ENCODE results near the gene GALK1. TPM values are rescaled to one million over a fixed set of nuclear protein-coding genes. Genes with fewer than 3 reads are reported as not detected.
"Not testable (repeated sequence)": the region's sequence is repeated elsewhere in the genome, so short reads cannot be mapped to it uniquely, and the experiment has no call there.

GALK1 gene
- 47.6 TPM for polyA plus RNA-seq (2012; ENCODE audit: insufficient read depth, insufficient read length)

GRCh38 chr17:75764711-75765421, at the start of gene GALK1:
Gene GALK1 (minus strand): TSS chr17:75765192. CDS start chr17:75765136, 56 bp downstream.
- H3K4me3 ChIP-seq (ENCODE audit: low read length): peak within 1 kb of the TSS; percentile 64
- DNase-seq (ENCODE audit: low read depth, low spot score): no peak

- no peak for DNase-seq (ENCODE audit: low read depth, low spot score)
- H3K4me3 ChIP-seq (ENCODE audit: low read length): no peak overlapping the region
Measured at GRCh38 chr17:75814021-75814395, 49.0 kb upstream of the GALK1 start.

- no peak overlapping the region for H3K4me3 ChIP-seq (ENCODE audit: low read length)
- DNase-seq (ENCODE audit: low read depth, low spot score): no peak
Measured at GRCh38 chr17:75813081-75814020, 48.4 kb upstream of the GALK1 start.

- no peak for DNase-seq (ENCODE audit: low read depth, low spot score)
- H3K4me3 ChIP-seq (ENCODE audit: low read length): no peak overlapping the region
Measured at GRCh38 chr17:75812096-75813013, 47.4 kb upstream of the GALK1 start.

- no peak for DNase-seq (ENCODE audit: low read depth, low spot score)
- no peak overlapping the region for H3K4me3 ChIP-seq (ENCODE audit: low read length)
Measured at GRCh38 chr17:75811174-75811573, 46.2 kb upstream of the GALK1 start.

DNA sequence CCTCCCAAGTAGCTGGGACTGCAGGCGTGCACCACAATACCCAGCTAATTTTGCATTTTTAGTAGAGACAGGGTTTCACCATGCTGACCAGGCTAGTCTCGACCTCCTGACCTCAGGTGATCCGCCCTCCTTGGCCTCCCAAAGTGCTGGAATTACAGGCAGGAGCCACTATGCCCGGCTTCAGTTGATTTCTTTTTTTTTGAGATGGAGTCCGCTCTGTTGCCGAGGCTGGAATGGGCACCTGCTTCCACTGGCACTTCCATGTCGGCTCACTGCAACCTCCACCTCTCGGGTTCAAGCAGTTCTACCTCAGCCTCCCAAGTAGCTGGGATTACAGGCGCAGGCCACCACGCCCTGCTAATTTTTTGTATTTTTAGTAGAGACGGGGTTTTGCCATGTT, 45.8 kb upstream of the GALK1 start:
- not testable (repeated sequence) for H3K4me3 ChIP-seq (ENCODE audit: low read length); DNase-seq (ENCODE audit: low read depth, low spot score)

- no peak overlapping the region for H3K4me3 ChIP-seq (ENCODE audit: low read length)
- no peak for DNase-seq (ENCODE audit: low read depth, low spot score)
Measured at GRCh38 chr17:75810216-75810615, 45.2 kb upstream of the GALK1 start.

DNA sequence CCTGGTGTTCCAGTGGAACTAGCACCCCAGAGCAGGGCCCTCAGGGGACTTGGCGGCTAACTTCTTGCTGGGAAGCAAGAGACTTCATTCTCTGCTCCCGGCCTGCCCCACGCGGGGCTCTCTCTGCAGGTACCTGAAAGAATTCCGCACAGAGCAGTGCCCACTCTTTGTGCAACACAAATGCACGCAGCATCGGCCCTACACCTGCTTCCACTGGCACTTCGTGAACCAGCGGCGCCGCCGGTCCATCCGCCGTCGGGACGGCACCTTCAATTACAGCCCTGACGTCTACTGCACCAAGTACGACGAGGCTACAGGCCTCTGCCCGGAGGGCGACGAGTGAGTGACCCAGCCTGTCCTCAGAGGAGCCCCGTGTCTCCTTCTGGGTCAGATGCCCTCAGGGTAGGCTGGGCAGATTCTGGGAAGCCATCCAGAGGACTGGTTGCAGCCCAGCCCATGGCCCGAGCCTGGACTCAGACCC, 44.7 kb upstream of the GALK1 start:
- no peak for DNase-seq (ENCODE audit: low read depth, low spot score)
- H3K4me3 ChIP-seq (ENCODE audit: low read length): no peak overlapping the region

DNA sequence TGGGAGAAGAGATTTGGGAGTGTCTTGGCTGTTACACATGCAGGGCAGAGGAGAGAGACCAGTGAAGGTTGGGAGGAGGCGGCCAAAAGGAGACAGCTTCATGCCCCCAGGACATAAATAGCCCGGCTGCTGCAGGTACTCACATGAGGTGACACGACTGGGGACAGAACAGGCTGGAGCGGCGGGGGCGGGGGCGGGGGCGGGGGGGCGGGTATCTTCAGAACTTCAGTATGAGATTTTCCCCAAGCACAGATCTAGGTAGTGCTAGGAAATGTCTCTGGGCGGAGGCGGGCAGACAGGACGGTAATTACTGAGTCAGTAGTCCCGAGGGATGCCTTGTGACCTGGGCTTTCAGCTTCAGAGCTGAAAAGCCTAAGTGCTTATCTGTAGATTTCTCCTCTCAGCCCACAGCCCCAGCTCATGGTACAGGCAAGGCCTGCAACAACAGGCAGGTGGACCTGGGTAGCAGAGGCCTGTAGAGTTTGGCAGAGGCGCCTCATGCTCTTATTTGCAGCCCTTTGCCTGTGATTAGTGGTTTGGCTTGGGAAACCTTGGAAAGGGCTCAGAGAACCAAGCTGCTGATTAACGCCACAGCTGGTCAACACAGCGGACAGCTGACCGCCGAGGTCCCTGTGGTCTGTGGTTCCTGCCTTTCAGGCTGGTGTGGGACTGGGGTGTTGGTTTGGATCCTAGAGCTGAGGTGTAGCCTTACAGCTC, 44.1 kb upstream of the GALK1 start:
- DNase-seq (ENCODE audit: low read depth, low spot score): no peak
- no peak overlapping the region for H3K4me3 ChIP-seq (ENCODE audit: low read length)

DNA sequence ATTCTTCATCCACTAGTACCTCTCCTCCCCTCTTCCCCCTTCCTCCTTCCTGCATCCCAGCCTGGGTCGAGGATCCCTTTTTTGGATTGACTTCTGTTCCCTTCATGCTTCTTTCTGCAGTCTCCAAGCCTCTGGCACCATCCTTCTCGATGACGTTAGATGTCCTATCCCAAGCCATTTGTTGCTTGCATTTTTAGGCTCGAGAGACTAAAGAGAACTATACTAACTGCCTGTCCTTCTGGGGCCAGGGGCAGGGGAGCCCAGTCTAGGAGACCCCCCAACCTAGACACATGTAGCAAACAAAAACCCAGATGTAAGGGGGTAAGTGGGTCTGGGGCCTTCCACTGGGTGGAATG, 43.5 kb upstream of the GALK1 start:
- no peak for DNase-seq (ENCODE audit: low read depth, low spot score)
- H3K4me3 ChIP-seq (ENCODE audit: low read length): no peak overlapping the region

GRCh38 chr17:75807861-75808260, 42.9 kb upstream of the GALK1 start:
- H3K4me3 ChIP-seq (ENCODE audit: low read length): no peak overlapping the region
- DNase-seq (ENCODE audit: low read depth, low spot score): no peak

DNA sequence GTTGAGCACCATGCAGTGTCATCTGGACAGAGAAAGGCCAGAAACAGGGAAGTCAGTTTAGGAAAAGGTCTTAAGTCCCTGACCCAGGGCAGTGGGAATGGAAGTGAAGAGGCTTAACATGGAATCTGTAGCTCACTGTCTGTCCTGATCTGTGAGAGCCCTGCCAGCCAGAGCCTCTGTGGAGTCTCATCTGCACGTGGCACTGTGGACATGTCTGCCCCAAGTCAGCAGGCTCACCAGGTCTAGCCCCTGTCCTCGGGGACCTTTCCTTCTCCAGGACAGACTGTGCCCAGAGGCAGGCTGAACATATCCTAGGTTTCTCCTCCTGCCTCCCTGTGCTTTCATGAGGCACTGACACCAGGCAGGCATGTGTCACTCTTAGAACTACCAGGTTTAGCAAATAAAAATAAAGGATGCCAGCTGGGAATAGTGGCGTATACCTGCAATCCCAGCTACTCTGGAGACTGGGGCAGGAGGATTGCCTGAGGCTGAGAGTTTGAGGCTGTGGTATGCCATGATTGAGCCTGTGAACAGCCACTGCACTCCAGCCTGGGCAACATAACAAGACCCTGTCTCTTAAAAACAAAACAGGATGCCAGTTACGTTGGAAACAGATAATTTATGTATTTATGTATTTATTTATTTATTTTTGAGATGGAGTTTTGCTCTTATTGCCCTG, 42.0 kb upstream of the GALK1 start:
- DNase-seq (ENCODE audit: low read depth, low spot score): no peak

DNA sequence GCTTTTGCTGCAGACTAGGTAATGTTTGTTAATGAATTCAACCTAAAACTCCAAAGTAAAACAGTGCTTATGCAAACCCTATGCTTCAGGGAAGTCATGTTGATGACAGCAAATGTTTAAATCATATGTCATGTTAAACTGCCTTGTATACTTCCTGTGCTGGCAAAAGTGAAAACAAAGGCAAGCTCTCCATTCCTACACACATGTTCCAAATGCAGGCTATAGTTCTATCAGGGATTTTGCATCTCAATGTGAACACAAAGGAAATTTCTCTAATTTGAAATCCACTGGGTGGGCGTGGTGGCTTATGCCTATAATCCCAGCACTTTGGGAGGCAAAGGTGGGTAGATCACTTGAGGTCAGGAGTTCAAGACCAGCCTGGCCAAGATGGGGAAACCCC, 38.9 kb upstream of the GALK1 start:
- no peak overlapping the region for H3K4me3 ChIP-seq (ENCODE audit: low read length)
- DNase-seq (ENCODE audit: low read depth, low spot score): no peak

More for the DNA sequence above, 42.0 kb upstream of the GALK1 start:
- no peak overlapping the region for H3K4me3 ChIP-seq (ENCODE audit: low read length)

GRCh38 chr17:75799402-75799801, 34.4 kb upstream of the GALK1 start:
- no peak overlapping the region for H3K4me3 ChIP-seq (ENCODE audit: low read length)
- DNase-seq (ENCODE audit: low read depth, low spot score): no peak

DNA sequence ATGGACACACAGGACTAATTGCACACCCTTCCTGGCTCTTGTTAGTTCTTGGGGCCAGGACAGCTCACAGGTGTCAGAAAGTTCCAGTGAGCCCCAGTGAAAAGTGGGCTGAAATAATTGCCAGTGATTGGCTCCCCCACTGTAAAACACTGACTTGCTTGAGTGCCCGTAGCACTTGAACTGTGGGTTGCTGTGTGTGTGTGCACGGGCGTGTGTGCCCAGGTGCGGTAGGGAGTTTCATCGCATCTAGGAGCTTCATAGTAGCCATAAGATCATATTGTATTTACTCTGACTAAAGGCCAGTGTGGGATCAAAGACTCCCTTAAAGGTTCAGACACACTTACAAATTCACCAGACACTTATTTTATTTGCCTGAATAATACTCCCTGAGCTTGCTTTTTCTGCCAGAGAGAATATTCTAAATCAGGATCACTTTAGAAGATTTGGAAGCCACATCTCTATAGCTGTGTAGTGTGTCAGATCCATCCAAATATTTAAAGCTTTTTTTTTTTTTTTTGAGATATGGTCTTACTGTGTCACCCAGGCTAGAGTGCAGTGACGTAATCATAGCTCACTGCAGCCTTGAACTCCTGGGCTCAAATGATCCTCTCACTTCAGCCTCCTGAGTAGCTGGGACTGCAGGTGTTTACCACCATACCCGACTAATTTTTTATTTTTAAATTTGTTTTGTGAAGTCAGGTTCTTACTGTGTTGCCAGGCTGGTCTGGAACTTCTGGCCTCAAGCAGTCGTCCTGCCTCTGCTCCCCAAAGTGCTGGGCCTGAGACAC, 31.0 kb upstream of the GALK1 start:
- DNase-seq (ENCODE audit: low read depth, low spot score): no peak
- no peak overlapping the region for H3K4me3 ChIP-seq (ENCODE audit: low read length)

GRCh38 chr17:75793460-75793859, 28.5 kb upstream of the GALK1 start:
- H3K4me3 ChIP-seq (ENCODE audit: low read length): no peak overlapping the region
- no peak for DNase-seq (ENCODE audit: low read depth, low spot score)

DNA sequence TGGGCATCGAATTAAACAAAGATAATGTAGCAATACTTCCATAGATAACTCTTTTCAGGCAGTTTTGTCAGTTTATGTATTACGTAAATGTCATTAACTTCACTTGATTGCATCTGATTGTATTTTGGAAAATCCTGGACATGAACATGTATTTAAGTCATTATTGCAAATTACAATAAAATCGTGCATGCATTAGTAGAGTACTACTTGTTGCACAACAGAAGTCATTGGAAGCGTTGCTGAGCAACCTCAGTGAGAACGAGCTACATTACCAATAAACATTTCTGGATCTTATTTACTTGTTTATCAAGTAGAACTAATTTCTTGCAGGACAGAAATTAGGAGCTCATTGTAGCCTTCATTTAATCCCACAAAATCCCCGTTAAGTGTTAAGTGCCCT, 26.3 kb upstream of the GALK1 start:
- H3K4me3 ChIP-seq (ENCODE audit: low read length): no peak overlapping the region
- DNase-seq (ENCODE audit: low read depth, low spot score): no peak
